Natural killer cell (primary cell): ENCODE data around the gene LGR6. TPM values are rescaled to one million over a fixed set of nuclear protein-coding genes. Genes with fewer than 3 reads are reported as not detected.

Experiments
- ATAC-seq, 3 donors: fragments of 150-1000 bp in 2 of 3; fragments of 200-7000 bp in 1 of 3; cut with Tn5 transposase; 1 replicate in 1 of 3; 2 replicates in 2 of 3; pipeline ENCODE4 v1.10.0; 2021; ENCODE audit warnings: mild to moderate bottlenecking in 2 of 3, moderate library complexity in 2 of 3
- DNase-seq, 2 donors: peaks; one replicate each; pipeline versions ENCODE4 v3.0.0 to v3.0.0-alpha.2; 2013 to 2021; ENCODE audit warnings: mixed read lengths in 1 of 2
- H3K27ac ChIP-seq: one replicate; pipeline ENCODE4 v1.5.1; 2013; ENCODE audit warnings: mild to moderate bottlenecking, low read length
- H3K27me3 ChIP-seq: one replicate; pipeline ENCODE4 v1.6.1; 2013; ENCODE audit warnings: low read length; ENCODE audit not compliant: control insufficient read depth, insufficient read depth
- H3K36me3 ChIP-seq: one replicate; pipeline ENCODE4 v1.6.1; 2013; ENCODE audit warnings: low read length; ENCODE audit not compliant: control insufficient read depth, insufficient read depth
- H3K4me1 ChIP-seq: one replicate; pipeline ENCODE4 v1.6.1; 2013; ENCODE audit warnings: low read length; ENCODE audit not compliant: control insufficient read depth, insufficient read depth
- H3K4me3 ChIP-seq: one replicate; pipeline ENCODE4 v1.5.1; 2013; ENCODE audit warnings: low read length
- H3K9me3 ChIP-seq: one replicate; pipeline ENCODE4 v1.6.1; 2013; ENCODE audit warnings: low read length; ENCODE audit not compliant: control insufficient read depth, insufficient read depth
- H3K27ac Mint-ChIP-seq, 2 donors: one replicate each; pipeline ENCODE4 v1.8.0; 2022; ENCODE audit warnings: mild to moderate bottlenecking in 2 of 2, mixed read lengths in 2 of 2, moderate library complexity in 1 of 2
- H3K27me3 Mint-ChIP-seq, 2 donors: one replicate each; pipeline ENCODE4 v1.8.0; 2022; ENCODE audit warnings: low read depth in 2 of 2, mixed read lengths in 2 of 2
- H3K36me3 Mint-ChIP-seq: one replicate; pipeline ENCODE4 v1.8.0; 2022; ENCODE audit warnings: mixed read lengths
- H3K4me1 Mint-ChIP-seq, 2 donors: one replicate each; pipeline ENCODE4 v1.8.0; 2022; ENCODE audit warnings: mixed read lengths in 2 of 2
- H3K4me3 Mint-ChIP-seq: one replicate; pipeline ENCODE4 v1.8.0; 2022; ENCODE audit warnings: mild to moderate bottlenecking, moderate library complexity, mixed read lengths
- H3K9me3 Mint-ChIP-seq, 2 donors: one replicate each; pipeline ENCODE4 v1.8.0; 2022; ENCODE audit warnings: mixed read lengths in 2 of 2
- WGBS: methylation state at CpG from one replicate; pipeline ENCODE4 v1.1.7; 2013; ENCODE audit warnings: missing lambda C conversion rate; ENCODE audit not compliant: insufficient coverage; 5-methylcytosine and 5-hydroxymethylcytosine counted together
- intact Hi-C: fragments of 100-400 bp; cut with micrococcal nuclease; formaldehyde crosslinking; loops from one replicate; pipeline ENCODE4 v1.14.2; 2022
- total RNA-seq, 4 donors: library from RNA; stranded (reverse); fragments of 120-200 nt in 1 of 4; gene quantifications; one replicate each; pipeline versions ENCODE4 v1.2.3 to v1.2.4, GENCODE V29; 2013 to 2022
- TF ChIP-seq, protein P1 (sequence below): fragments of 200-600 bp; IDR thresholded peaks from one replicate; pipeline ENCODE4 v1.8.0; 2022; ENCODE audit warnings: antibody characterized with exemption

LGR6 gene
- total RNA-seq, 3 donors from 2014 or later (not counting 1 experiment from before 2014, with no cell fraction given), result 58.3 to 65.2 (median 60.9) TPM

DNA sequence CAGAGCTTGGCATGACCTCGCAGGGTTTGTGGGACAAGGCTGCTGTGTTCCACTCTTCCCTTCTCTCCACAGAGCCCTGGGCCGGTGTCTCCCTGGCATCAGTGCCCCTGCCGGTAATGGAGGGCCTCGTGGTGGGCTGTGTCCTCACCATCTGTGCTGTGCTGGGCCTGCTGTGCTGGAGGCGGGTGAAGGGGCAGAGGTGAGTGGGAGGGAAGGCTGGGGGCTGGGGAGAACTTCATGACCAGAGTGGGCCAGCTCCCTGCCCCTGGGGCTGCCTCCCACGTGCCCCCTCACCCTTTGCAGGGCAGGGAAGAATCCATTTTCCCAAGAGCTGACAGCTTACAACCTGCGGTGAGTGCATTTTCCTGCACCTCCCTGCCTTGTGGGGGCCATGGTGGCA, 12.0 kb upstream of the LGR6 start:
- WGBS, result 89% methylated on average over 7 of the region's 7 CpGs
- peaks cover 0 to 15% of the 10 kb centered on the region in 2 donors for H3K4me1 Mint-ChIP-seq
- intact Hi-C loops, result no loop called here
- H3K27me3 Mint-ChIP-seq, result peaks cover 0 to 6% of the 10 kb centered on the region in 2 donors
- no peak for DNase-seq
- Histone ChIP-seq H3K9me3 (no peaks in the 10 kb centered on the region), H3K27me3 (no peaks in the 10 kb centered on the region), H3K27ac (no peak overlapping the region), H3K4me3 (no peak overlapping the region), H3K36me3 (no peaks in the 10 kb centered on the region), H3K4me1 (peaks cover 7% of the 10 kb centered on the region)
- TF ChIP-seq, protein P1, sequence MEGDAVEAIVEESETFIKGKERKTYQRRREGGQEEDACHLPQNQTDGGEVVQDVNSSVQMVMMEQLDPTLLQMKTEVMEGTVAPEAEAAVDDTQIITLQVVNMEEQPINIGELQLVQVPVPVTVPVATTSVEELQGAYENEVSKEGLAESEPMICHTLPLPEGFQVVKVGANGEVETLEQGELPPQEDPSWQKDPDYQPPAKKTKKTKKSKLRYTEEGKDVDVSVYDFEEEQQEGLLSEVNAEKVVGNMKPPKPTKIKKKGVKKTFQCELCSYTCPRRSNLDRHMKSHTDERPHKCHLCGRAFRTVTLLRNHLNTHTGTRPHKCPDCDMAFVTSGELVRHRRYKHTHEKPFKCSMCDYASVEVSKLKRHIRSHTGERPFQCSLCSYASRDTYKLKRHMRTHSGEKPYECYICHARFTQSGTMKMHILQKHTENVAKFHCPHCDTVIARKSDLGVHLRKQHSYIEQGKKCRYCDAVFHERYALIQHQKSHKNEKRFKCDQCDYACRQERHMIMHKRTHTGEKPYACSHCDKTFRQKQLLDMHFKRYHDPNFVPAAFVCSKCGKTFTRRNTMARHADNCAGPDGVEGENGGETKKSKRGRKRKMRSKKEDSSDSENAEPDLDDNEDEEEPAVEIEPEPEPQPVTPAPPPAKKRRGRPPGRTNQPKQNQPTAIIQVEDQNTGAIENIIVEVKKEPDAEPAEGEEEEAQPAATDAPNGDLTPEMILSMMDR, result no peak
- ATAC-seq, result no peak
- H3K4me3 Mint-ChIP-seq, result no peak overlapping the region
- no peaks in the 10 kb centered on the region for H3K36me3 Mint-ChIP-seq
- no peaks in the 10 kb centered on the region for H3K9me3 Mint-ChIP-seq
- no peak overlapping the region for H3K27ac Mint-ChIP-seq

GRCh38 chr1:202182040-202182877, 11.3 kb upstream of the LGR6 start:
- peaks cover 0 to 15% of the 10 kb centered on the region in 2 donors for H3K4me1 Mint-ChIP-seq
- no peak for DNase-seq
- WGBS, result 95% methylated on average over 8 of the region's 8 CpGs

DNA sequence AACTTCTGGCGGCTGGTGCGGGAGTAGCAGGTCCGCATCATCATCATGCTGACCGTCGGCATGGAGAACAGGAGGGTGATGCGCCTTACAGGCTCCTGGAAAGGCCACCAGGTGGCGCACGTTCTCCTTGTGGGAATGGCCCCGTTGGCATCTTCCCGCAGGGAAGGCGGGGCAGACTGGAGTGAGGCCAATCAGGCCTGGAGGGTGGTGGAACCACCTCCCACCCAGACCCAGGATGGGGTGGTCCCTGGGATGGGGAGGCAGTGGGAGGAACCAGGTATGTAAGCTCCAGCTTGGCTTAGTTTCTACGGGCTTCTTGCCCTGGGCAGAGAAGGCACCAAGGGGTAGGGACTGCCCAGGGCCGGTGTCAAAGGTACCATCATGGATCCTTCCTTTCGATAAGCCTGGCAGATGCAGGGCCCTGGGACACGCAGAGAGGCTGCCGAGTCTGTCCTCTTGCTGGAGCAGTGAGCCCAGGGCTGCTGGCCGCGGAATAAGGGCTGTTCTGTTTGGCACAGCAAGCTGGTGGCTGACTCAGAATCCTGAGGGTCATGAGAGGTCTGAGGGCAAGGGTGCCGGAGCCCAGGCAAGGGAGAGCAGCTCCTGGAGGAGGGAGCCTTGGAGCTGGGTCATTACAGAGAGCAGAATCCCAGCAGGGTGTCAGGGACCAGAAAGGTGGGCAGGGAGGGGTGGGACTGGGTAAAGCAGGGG, 8.7 kb upstream of the LGR6 start:
- TF ChIP-seq, protein P1, result peak; percentile 76
- peak overlapping the region in 1 of 2 donors; percentile 38 for H3K27ac Mint-ChIP-seq
- no peak overlapping the region for H3K27ac ChIP-seq
- H3K36me3 ChIP-seq, result no peaks in the 10 kb centered on the region
- no peak overlapping the region for H3K4me3 Mint-ChIP-seq
- no peak overlapping the region for H3K4me3 ChIP-seq
- H3K27me3 Mint-ChIP-seq, result peaks cover 0 to 9% of the 10 kb centered on the region in 2 donors
- H3K27me3 ChIP-seq, result no peaks in the 10 kb centered on the region
- ATAC-seq (peak; percentile 49 to 72 (median 68)), DNase-seq (peak; percentile 65 to 83)
- peaks cover 0 to 15% of the 10 kb centered on the region in 2 donors for H3K4me1 Mint-ChIP-seq
- no peaks in the 10 kb centered on the region for H3K9me3 ChIP-seq
- no peaks in the 10 kb centered on the region for H3K36me3 Mint-ChIP-seq
- intact Hi-C loops, result loop anchor here (1.0 kb wide), 2 partner anchors 130 to 534 kb away; no protein-coding TSS in a partner anchor
- no peaks in the 10 kb centered on the region for H3K9me3 Mint-ChIP-seq
- WGBS, result 27% methylated on average over 19 of the region's 19 CpGs
- peaks cover 7% of the 10 kb centered on the region for H3K4me1 ChIP-seq

More at GRCh38 chr1:202182040-202182877, 11.3 kb upstream of the LGR6 start:
- ATAC-seq, result no peak
- TF ChIP-seq, protein P1, result no peak
- Histone ChIP-seq H3K4me1 (peaks cover 7% of the 10 kb centered on the region), H3K4me3 (no peak overlapping the region), H3K27ac (no peak overlapping the region), H3K27me3 (no peaks in the 10 kb centered on the region), H3K36me3 (no peaks in the 10 kb centered on the region), H3K9me3 (no peaks in the 10 kb centered on the region)
- H3K27ac Mint-ChIP-seq, result no peak overlapping the region
- no peak overlapping the region for H3K4me3 Mint-ChIP-seq
- H3K9me3 Mint-ChIP-seq, result no peaks in the 10 kb centered on the region
- peaks cover 0 to 9% of the 10 kb centered on the region in 2 donors for H3K27me3 Mint-ChIP-seq
- no peaks in the 10 kb centered on the region for H3K36me3 Mint-ChIP-seq
- intact Hi-C loops, result no loop called here
